PC-9 (cell line): ENCODE measurements around the gene ZFP57. TPM values are rescaled to one million over a fixed set of nuclear protein-coding genes. Genes with fewer than 3 reads are reported as not detected.
"Not testable (repeated sequence)": the region's sequence is repeated elsewhere in the genome, so short reads cannot be mapped to it uniquely, and the experiment has no call there.

Experiments used
- BruUV-seq: library from RNA; stranded (reverse); fragments of 400-500 nt; replicated peaks from 2 replicates; lab custom pipeline; 2021; lab: Mats Ljungman, UMichigan
- CTCF ChIA-PET: fragments of 300-600 bp; sonication (Branson Sonifier 250); formaldehyde crosslinking; loops from one replicate; lab custom pipeline; 2022; ENCODE audit warnings: antibody characterized with exemption; lab: Charles Lee
- POLR2A ChIA-PET: fragments of 300-600 bp; sonication (Branson Sonifier 250); formaldehyde crosslinking; loops from one replicate; lab custom pipeline; 2022; ENCODE audit warnings: antibody characterized with exemption; ENCODE audit not compliant: unreplicated experiment; lab: Charles Lee
- DNase-seq, 2 experiments: peaks; one replicate each; pipeline versions ENCODE4 v3.0.0 to v3.0.0-alpha.2; 2015 to 2022; ENCODE audit warnings: mixed read lengths in 1 of 2
- H2AFZ ChIP-seq: fragments of 200-600 bp; sonication (generic); 2 replicates; pipeline ENCODE4 v1.8.1; 2017; ENCODE audit warnings: antibody characterized with exemption
- H3F3A ChIP-seq: fragments of 200-600 bp; sonication (generic); 2 replicates; pipeline ENCODE4 v1.8.1; 2017; ENCODE audit warnings: antibody characterized with exemption, mild to moderate bottlenecking, low read depth; ENCODE audit not compliant: insufficient read depth
- H3K27ac ChIP-seq: fragments of 200-600 bp; sonication (generic); 2 replicates; pipeline ENCODE4 v1.6.1; 2016; ENCODE audit warnings: mixed run types
- H3K27me3 ChIP-seq: fragments of 200-600 bp; sonication (generic); 2 replicates; pipeline ENCODE4 v1.6.1; 2016; ENCODE audit warnings: low read depth, mixed run types; ENCODE audit not compliant: insufficient read depth
- H3K36me3 ChIP-seq: fragments of 200-600 bp; sonication (generic); 2 replicates; pipeline ENCODE4 v1.6.1; 2016; ENCODE audit warnings: low read depth, mixed run types
- H3K4me1 ChIP-seq: fragments of 200-600 bp; sonication (generic); replicated peaks from 2 replicates; pipeline ENCODE4 v1.6.1; 2016; ENCODE audit warnings: mixed run types; ENCODE audit not compliant: insufficient read depth
- H3K4me2 ChIP-seq: fragments of 200-600 bp; sonication (generic); 2 replicates; pipeline ENCODE4 v1.6.1; 2017; ENCODE audit warnings: mixed run types
- H3K4me3 ChIP-seq: fragments of 200-600 bp; sonication (generic); 2 replicates; pipeline ENCODE4 v1.6.1; 2016; ENCODE audit warnings: mixed run types
- H3K79me2 ChIP-seq: fragments of 200-600 bp; sonication (generic); 2 replicates; pipeline ENCODE4 v1.6.1; 2017; ENCODE audit warnings: low read depth, mixed run types
- H3K9me2 ChIP-seq: fragments of 200-600 bp; sonication (generic); 2 replicates; pipeline ENCODE4 v1.8.1; 2017; ENCODE audit warnings: mild to moderate bottlenecking; ENCODE audit not compliant: insufficient read depth
- H3K9me3 ChIP-seq: fragments of 200-600 bp; sonication (generic); 2 replicates; pipeline ENCODE4 v1.8.1; 2016; ENCODE audit warnings: low read depth; ENCODE audit not compliant: insufficient read depth
- H4K20me1 ChIP-seq: fragments of 200-600 bp; sonication (generic); 2 replicates; pipeline ENCODE4 v1.8.1; 2017; ENCODE audit not compliant: insufficient read depth
- EZH2 ChIP-seq: fragments of 200-600 bp; sonication (generic); IDR thresholded peaks from 2 replicates; pipeline ENCODE4 v1.8.0; 2017; ENCODE audit warnings: antibody characterized with exemption, low read depth
- intact Hi-C: fragments of 100-400 bp; cut with micrococcal nuclease; formaldehyde crosslinking; loops from one replicate; pipeline ENCODE4 v1.10.0; 2022; ENCODE audit not compliant: unreplicated experiment
- total RNA-seq: library from RNA; stranded (reverse); gene quantifications from 2 replicates; pipeline ENCODE4 v1.2.3, GENCODE V29; 2021
- TF ChIP-seq, protein P1 (sequence below): fragments of 200-600 bp; sonication (generic); conservative IDR thresholded peaks from 2 replicates; pipeline ENCODE4 v1.6.1; 2017; ENCODE audit warnings: mixed run types, antibody characterized with exemption, mild to moderate bottlenecking, moderate library complexity

Gene ZFP57
- total RNA-seq, 1 experiment from 2014 or later = 1.1 TPM

- Histone ChIP-seq H3K27me3 (no peaks in the 10 kb centered on the region), H3K9me2 (no peaks in the 10 kb centered on the region; the same call in 1 of the 2 replicates), H3K9me3 (0 out of 2 replicates have a peak, but pooled peaks cover 3% of the 10 kb centered on the region), H3K4me1 (peaks cover 26% of the 10 kb centered on the region), H3F3A (peaks cover 23% of the 10 kb centered on the region; the same call in 1 of the 2 replicates), H3K36me3 (no peaks in the 10 kb centered on the region), H3K4me3 (no peak overlapping the region), H2AFZ (no peak overlapping the region), H4K20me1 (no peaks in the 10 kb centered on the region), H3K27ac (no peak overlapping the region), H3K79me2 (no peaks in the 10 kb centered on the region), H3K4me2 (no peak overlapping the region)
- POLR2A ChIA-PET = no interaction called here
- CTCF ChIA-PET = no interaction called here
- no TSS peak for BruUV-seq
- intact Hi-C loops = no loop called here
- TF ChIP-seq, protein P1, sequence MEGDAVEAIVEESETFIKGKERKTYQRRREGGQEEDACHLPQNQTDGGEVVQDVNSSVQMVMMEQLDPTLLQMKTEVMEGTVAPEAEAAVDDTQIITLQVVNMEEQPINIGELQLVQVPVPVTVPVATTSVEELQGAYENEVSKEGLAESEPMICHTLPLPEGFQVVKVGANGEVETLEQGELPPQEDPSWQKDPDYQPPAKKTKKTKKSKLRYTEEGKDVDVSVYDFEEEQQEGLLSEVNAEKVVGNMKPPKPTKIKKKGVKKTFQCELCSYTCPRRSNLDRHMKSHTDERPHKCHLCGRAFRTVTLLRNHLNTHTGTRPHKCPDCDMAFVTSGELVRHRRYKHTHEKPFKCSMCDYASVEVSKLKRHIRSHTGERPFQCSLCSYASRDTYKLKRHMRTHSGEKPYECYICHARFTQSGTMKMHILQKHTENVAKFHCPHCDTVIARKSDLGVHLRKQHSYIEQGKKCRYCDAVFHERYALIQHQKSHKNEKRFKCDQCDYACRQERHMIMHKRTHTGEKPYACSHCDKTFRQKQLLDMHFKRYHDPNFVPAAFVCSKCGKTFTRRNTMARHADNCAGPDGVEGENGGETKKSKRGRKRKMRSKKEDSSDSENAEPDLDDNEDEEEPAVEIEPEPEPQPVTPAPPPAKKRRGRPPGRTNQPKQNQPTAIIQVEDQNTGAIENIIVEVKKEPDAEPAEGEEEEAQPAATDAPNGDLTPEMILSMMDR = no peak
- TF ChIP-seq EZH2 = no peak
- DNase-seq = no peak
Measured at GRCh38 chr6:29674008-29674407, 6.9 kb downstream of the ZFP57 start.

- 0 out of 2 replicates have a peak, but pooled peaks cover 3% of the 10 kb centered on the region for H3K9me3 ChIP-seq
- H3K36me3 ChIP-seq = no peaks in the 10 kb centered on the region
- no peaks in the 10 kb centered on the region for H4K20me1 ChIP-seq
- TF ChIP-seq, protein P1 = no peak
- no peak for TF ChIP-seq EZH2
- no peak overlapping the region for H3K4me2 ChIP-seq
- ChIA-PET CTCF (no interaction called here), POLR2A (no interaction called here)
- no peaks in the 10 kb centered on the region for H3K27me3 ChIP-seq
- no peak overlapping the region for H2AFZ ChIP-seq
- no TSS peak for BruUV-seq
- H3K4me1 ChIP-seq = peaks cover 18% of the 10 kb centered on the region
- H3K4me3 ChIP-seq = no peak overlapping the region
- H3K9me2 ChIP-seq = no peaks in the 10 kb centered on the region; the same call in 1 of the 2 replicates
- peaks cover 17% of the 10 kb centered on the region; the same call in 1 of the 2 replicates for H3F3A ChIP-seq
- DNase-seq = no peak
- no peaks in the 10 kb centered on the region for H3K79me2 ChIP-seq
- H3K27ac ChIP-seq = no peak overlapping the region
- intact Hi-C loops = no loop called here
Measured at GRCh38 chr6:29673161-29673560, 7.8 kb downstream of the ZFP57 start.

DNA sequence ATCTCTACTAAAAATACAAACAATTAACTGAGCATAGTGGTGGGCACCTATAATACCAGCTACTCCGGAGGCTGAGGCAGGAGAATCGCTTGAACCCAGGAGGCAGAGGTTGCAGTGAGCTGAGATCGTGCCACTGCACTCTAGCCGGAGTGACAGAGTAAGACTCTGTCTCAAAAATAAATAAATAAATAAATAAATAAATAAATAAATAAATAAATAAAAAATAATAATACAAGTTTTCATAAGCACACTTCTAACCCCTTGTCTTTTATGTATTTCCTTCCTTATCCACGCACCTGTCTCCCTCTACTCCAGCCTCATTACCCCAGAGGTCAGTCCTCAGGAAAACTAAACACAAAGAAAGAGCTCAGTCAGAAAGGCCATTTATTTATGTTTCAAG, 8.8 kb downstream of the ZFP57 start:
- BruUV-seq, H4K20me1 ChIP-seq, H2AFZ ChIP-seq, H3K4me1 ChIP-seq, H3K79me2 ChIP-seq, H3K4me3 ChIP-seq, H3K27ac ChIP-seq, H3F3A ChIP-seq, H3K9me2 ChIP-seq, DNase-seq, H3K36me3 ChIP-seq, H3K27me3 ChIP-seq, H3K9me3 ChIP-seq, H3K4me2 ChIP-seq, intact Hi-C loops: not testable (repeated sequence)
- ChIA-PET POLR2A (interaction anchor here (0.5 kb wide), 1 partner anchor 39 kb away, joined by 7 read pairs; the partner anchor contains the start of gene GABBR1), CTCF (interaction anchor here (1.0 kb wide), 1 partner anchor 18 kb away, joined by 4 read pairs; no protein-coding TSS in a partner anchor)

- ChIA-PET CTCF (interaction anchor here (1.0 kb wide), 1 partner anchor 17 kb away, joined by 4 read pairs; no protein-coding TSS in a partner anchor), POLR2A (no interaction called here)
- H3K79me2 ChIP-seq = no peaks in the 10 kb centered on the region
- no peaks in the 10 kb centered on the region for H3F3A ChIP-seq
- H2AFZ ChIP-seq = no peak overlapping the region
- no peak overlapping the region for H3K4me3 ChIP-seq
- no peak for DNase-seq
- H3K4me1 ChIP-seq = no peaks in the 10 kb centered on the region
- no peaks in the 10 kb centered on the region; the same call in 1 of the 2 replicates for H3K9me2 ChIP-seq
- no TSS peak for BruUV-seq
- TF ChIP-seq EZH2 = no peak
- TF ChIP-seq, protein P1 = no peak
- 0 out of 2 replicates have a peak, but pooled peaks cover 3% of the 10 kb centered on the region for H3K9me3 ChIP-seq
- H3K27me3 ChIP-seq = no peaks in the 10 kb centered on the region
- no peaks in the 10 kb centered on the region for H3K36me3 ChIP-seq
- intact Hi-C loops = no loop called here
- no peak overlapping the region for H3K4me2 ChIP-seq
- no peaks in the 10 kb centered on the region for H4K20me1 ChIP-seq
- H3K27ac ChIP-seq = no peak overlapping the region
Measured at GRCh38 chr6:29671026-29671425, 9.9 kb downstream of the ZFP57 start.
